K562 (cell line): ENCODE data around the gene INA. TPM values are rescaled to one million over a fixed set of nuclear protein-coding genes. Genes with fewer than 3 reads are reported as not detected.

Experiments used
- ATAC-seq: fragments of 200-7000 bp; cut with Tn5 transposase; 3 replicates; pipeline ENCODE4 v1.9.1; 2020; ENCODE audit warnings: moderate library complexity
- BruUV-seq: library from RNA; stranded (reverse); fragments of 400-500 nt; replicated peaks from 2 replicates; lab custom pipeline; 2021; lab: Mats Ljungman, UMichigan
- CTCF ChIA-PET: fragments of 300-600 bp; formaldehyde crosslinking; extraction: SDS; loops from one replicate; lab custom pipeline; 2021; ENCODE audit warnings: low intra/inter-chr PET ratio; lab: Yijun Ruan, JAX
- POLR2A ChIA-PET: fragments of 300-600, 350-650 bp; sonication (Branson Sonifier 250); formaldehyde crosslinking; extraction: SDS; loops from one replicate; lab custom pipeline; 2021; ENCODE audit warnings: antibody characterized with exemption, inconsistent platforms; lab: Yijun Ruan, JAX
- DNase-seq, 4 experiments: peaks; one replicate each; pipeline versions ENCODE4 v3.0.0 to v3.0.0-alpha.2; 2011 to 2018; ENCODE audit warnings: low spot score in 3 of 4, mixed read lengths in 3 of 4; ENCODE audit errors: extremely low read depth in 1 of 4
- FAIRE-seq: peaks from 2 replicates; lab custom pipeline; 2011; peaks lifted over from hg19 to GRCh38; lab: Jason Lieb, UNC
- H2AFZ ChIP-seq: 2 replicates; pipeline ENCODE4 v1.6.0; 2011; ENCODE audit warnings: low read depth, low read length, control low read depth, inconsistent platforms
- H3K27ac ChIP-seq: fragments of 200-600 bp; 3 replicates; pipeline ENCODE4 v1.8.0; 2011; ENCODE audit warnings: low read depth, mild to moderate bottlenecking, control low read depth, inconsistent platforms, low read length, moderate library complexity, mixed read lengths; ENCODE audit errors: extremely low read depth
- H3K27me3 ChIP-seq, 2 experiments: fragments of 300-600 bp in 1 of 2; 2 replicates in 1 of 2; 3 replicates in 1 of 2; pipeline versions ENCODE4 v1.6.0 to v1.8.0; 2011; ENCODE audit warnings: inconsistent platforms in 2 of 2, low read length in 2 of 2, mild to moderate bottlenecking in 1 of 2, mixed read lengths in 1 of 2, moderate library complexity in 1 of 2; ENCODE audit not compliant: control insufficient read depth in 2 of 2, insufficient read depth in 2 of 2
- H3K36me3 ChIP-seq: fragments of 300-600 bp; 3 replicates; pipeline ENCODE4 v1.8.0; 2011; ENCODE audit warnings: mild to moderate bottlenecking, low read length, inconsistent platforms; ENCODE audit not compliant: control insufficient read depth, insufficient read depth
- H3K4me1 ChIP-seq, 2 experiments: fragments of 200-600 bp in 1 of 2; replicated peaks in 1 of 2; 2 replicates in 1 of 2; 3 replicates in 1 of 2; pipeline versions ENCODE4 v1.5.1 to v1.8.0; 2011; ENCODE audit warnings: inconsistent platforms in 2 of 2, low read length in 2 of 2, mild to moderate bottlenecking in 1 of 2, mixed read lengths in 1 of 2, moderate library complexity in 1 of 2; ENCODE audit not compliant: control insufficient read depth in 2 of 2, insufficient read depth in 2 of 2
- H3K4me2 ChIP-seq: 2 replicates; pipeline ENCODE4 v1.6.1; 2011; ENCODE audit warnings: low read length, control low read depth, inconsistent platforms, mixed read lengths; ENCODE audit not compliant: insufficient read depth
- H3K4me3 ChIP-seq: fragments of 200-600 bp; sonication (generic), shearing (Covaris generic); 2 replicates; pipeline ENCODE4 v1.5.1; 2016; ENCODE audit warnings: control low read depth, inconsistent platforms
- H3K79me2 ChIP-seq: fragments of 200-600 bp; 3 replicates; pipeline ENCODE4 v1.8.0; 2011; ENCODE audit warnings: low read length, inconsistent platforms; ENCODE audit not compliant: control insufficient read depth, insufficient read depth
- H3K9ac ChIP-seq, 2 experiments: 2 replicates each; pipeline versions ENCODE4 v1.6.0 to v1.6.1; 2011; ENCODE audit warnings: low read depth in 2 of 2, low read length in 2 of 2, control low read depth in 1 of 2, inconsistent platforms in 1 of 2, mild to moderate bottlenecking in 1 of 2, mixed read lengths in 1 of 2; ENCODE audit not compliant: insufficient read depth in 1 of 2
- H3K9me1 ChIP-seq: one replicate; pipeline ENCODE4 v1.6.0; 2011; ENCODE audit warnings: inconsistent platforms, mild to moderate bottlenecking, low read length, moderate library complexity; ENCODE audit not compliant: control insufficient read depth, insufficient read depth
- H3K9me3 ChIP-seq: replicated peaks from 2 replicates; pipeline ENCODE4 v1.5.1; 2011; ENCODE audit warnings: low read depth, low read length, inconsistent platforms; ENCODE audit not compliant: control insufficient read depth, insufficient read depth
- H4K20me1 ChIP-seq: replicated peaks from 2 replicates; pipeline ENCODE4 v1.6.1; 2011; ENCODE audit warnings: low read length, inconsistent platforms, mixed read lengths; ENCODE audit not compliant: control insufficient read depth, insufficient read depth
- DMBX1 ChIP-seq: fragments of 250-450 bp; sonication (Bioruptor Pico); IDR thresholded peaks from 2 replicates; pipeline ENCODE4 v1.8.0; 2022; ENCODE audit warnings: inconsistent platforms, mild to moderate bottlenecking, moderate library complexity, borderline replicate concordance
- FOXM1 ChIP-seq, 2 experiments: fragments of 450-650 bp in 1 of 2; sonication (generic) in 1 of 2; formaldehyde crosslinking in 1 of 2; IDR thresholded peaks; 2 replicates each; pipeline versions ENCODE4 v1.6.1 to v1.9.0; 2017 to 2022; ENCODE audit warnings: low read depth in 2 of 2, mild to moderate bottlenecking in 2 of 2, missing genetic modification reagents in 1 of 2, moderate library complexity in 1 of 2
- HES1 ChIP-seq: fragments of 450-650 bp; IDR thresholded peaks from 2 replicates; pipeline ENCODE4 v1.6.1; 2016; ENCODE audit warnings: low read depth, mild to moderate bottlenecking, moderate library complexity
- KAT8 ChIP-seq: fragments of 450-650 bp; IDR thresholded peaks from 2 replicates; pipeline ENCODE4 v1.6.1; 2016; ENCODE audit warnings: low read depth, mild to moderate bottlenecking
- KDM5B ChIP-seq: fragments of 200-600 bp; sonication (generic); IDR thresholded peaks from 2 replicates; pipeline ENCODE4 v1.6.1; 2012; ENCODE audit warnings: low read depth, mild to moderate bottlenecking, moderate library complexity, low read length, control low read depth, inconsistent platforms; ENCODE audit not compliant: insufficient replicate concordance
- NCOA6 ChIP-seq: fragments of 450-650 bp; IDR thresholded peaks from 2 replicates; pipeline ENCODE4 v1.6.1; 2017; ENCODE audit warnings: mild to moderate bottlenecking
- PML ChIP-seq: IDR thresholded peaks from 2 replicates; pipeline ENCODE4 v1.6.1; 2012; ENCODE audit warnings: low read length, inconsistent platforms
- SMAD3 ChIP-seq: fragments of 450-650 bp; formaldehyde crosslinking; conservative IDR thresholded peaks from 2 replicates; pipeline ENCODE4 v1.4.0; 2020; ENCODE audit warnings: mild to moderate bottlenecking
- SOX6 ChIP-seq: fragments of 450-650 bp; IDR thresholded peaks from 2 replicates; pipeline ENCODE4 v1.6.1; 2014; ENCODE audit warnings: mild to moderate bottlenecking
- USF2 ChIP-seq: sonication (generic); formaldehyde crosslinking; IDR thresholded peaks from 2 replicates; pipeline ENCODE4 v1.5.0; 2020; ENCODE audit warnings: missing genetic modification reagents
- ZBED1 ChIP-seq: IDR thresholded peaks from 2 replicates; pipeline ENCODE4 v1.6.1; 2014
- ZNF785 ChIP-seq: fragments of 250-450 bp; sonication (Bioruptor Pico); IDR thresholded peaks from 2 replicates; pipeline ENCODE4 v1.4.0; 2020; ENCODE audit warnings: mild to moderate bottlenecking
- WGBS: fragments of 100-300 bp; shearing (Covaris generic); methylation state at CpG from one replicate; pipeline ENCODE4 v1.1.6; 2016; ENCODE audit warnings: low coverage, mixed read lengths; ENCODE audit not compliant: insufficient coverage; ENCODE audit errors: missing lambda C conversion rate; 5-methylcytosine and 5-hydroxymethylcytosine counted together
- in situ Hi-C: fragments of 300-500 bp; cut with MboI; formaldehyde crosslinking; loops from 4 replicates; pipeline ENCODE4 v1.15.0; 2018; ENCODE audit warnings: inconsistent platforms, mixed read lengths
- intact Hi-C: fragments of 100-400 bp; cut with micrococcal nuclease; formaldehyde crosslinking; loops from 2 replicates; pipeline ENCODE4 v1.14.2; 2022
- polyA plus RNA-seq, 8 experiments: library from polyadenylated mRNA; depleted of rRNA in 4 of 8; stranded (reverse) in 5 of 8; unstranded in 3 of 8; fragments of >200 nt; fragmentation: Nextera tagmentation in 2 of 8; fragmentation: Illumina TruSeq in 1 of 8; extraction: Ambion mirVana in 2 of 8; extraction: Trizol in 1 of 8; gene quantifications; 2 replicates each; pipeline versions ENCODE4 v1.2.1 to v1.2.3, GENCODE V29; 2011 to 2014; ENCODE audit warnings: inconsistent platforms in 1 of 8, missing spikeins in 1 of 8
- total RNA-seq, 7 experiments: library from RNA; depleted of rRNA in 6 of 7; stranded (reverse); fragments of >200 nt in 6 of 7; fragmentation: Illumina TruSeq in 2 of 7; extraction: Trizol in 2 of 7; gene quantifications; 2 replicates each; pipeline versions ENCODE4 v1.2.1 to v1.2.3, GENCODE V29; 2011 to 2021; ENCODE audit warnings: low replicate concordance in 1 of 7

Gene INA
- total and polyA plus RNA-seq, 9 of the 15 experiments (the other 6 are each of a cell fraction or from before 2014, with no cell fraction given): not detected

GRCh38 chr10:103231047-103231551 lies 45.8 kb upstream of the INA start:
- no peak overlapping the region for H2AFZ ChIP-seq
- no peak for ATAC-seq
- H3K9me1 ChIP-seq: no peaks in the 10 kb centered on the region
- H3K27me3 ChIP-seq: no peaks in the 10 kb centered on the region
- CTCF ChIA-PET: no interaction called here
- H4K20me1 ChIP-seq: no peaks in the 10 kb centered on the region
- POLR2A ChIA-PET: interaction anchor here (0.6 to 0.7 kb wide), 2 partner anchors 137 to 947 kb away, joined by 3 to 4 read pairs; no protein-coding TSS in a partner anchor
- H3K9me3 ChIP-seq: no peaks in the 10 kb centered on the region
- FAIRE-seq: no peak
- no peaks in the 10 kb centered on the region for H3K36me3 ChIP-seq
- H3K9ac ChIP-seq: no peak overlapping the region
- peaks cover 0 to 4% of the 10 kb centered on the region in 2 experiments; a peak in 1 of 5 replicates for H3K4me1 ChIP-seq
- no peak for DNase-seq
- H3K27ac ChIP-seq: no peak overlapping the region
- H3K4me2 ChIP-seq: no peak overlapping the region
- in situ Hi-C loops: no loop called here
- no peak overlapping the region for H3K4me3 ChIP-seq
- BruUV-seq: no TSS peak
- H3K79me2 ChIP-seq: no peaks in the 10 kb centered on the region
- intact Hi-C loops: no loop called here
- WGBS: 89% methylated on average over 2 of the region's 4 CpGs
- no peak for TF ChIP-seq ZNF785 (CRISPR knock-in tag)
- TF ChIP-seq NCOA6: no peak
- no peak for TF ChIP-seq ZBED1
- no peak for TF ChIP-seq HES1
- no peak for TF ChIP-seq SMAD3 (CRISPR knock-in tag)
- TF ChIP-seq KAT8: no peak
- TF ChIP-seq SOX6: no peak
- no peak for TF ChIP-seq FOXM1 (IDR thresholded peaks at IDR 0.05; ENCODE audit: low read depth)
- TF ChIP-seq FOXM1 (CRISPR knock-in tag; IDR thresholded peaks at IDR 0.05; ENCODE audit: low read depth): no peak
- TF ChIP-seq DMBX1: no peak
- TF ChIP-seq PML: no peak
- TF ChIP-seq KDM5B: no peak
- no peak for TF ChIP-seq USF2 (CRISPR knock-in tag)
- TF ChIP-seq, all 486 proteins: peak for 0
